Measurements from ENCODE around the gene DMTF1. TPM values are rescaled to one million over a fixed set of nuclear protein-coding genes. Genes with fewer than 3 reads are reported as not detected.

The DMTF1 gene
- total RNA-seq, 1 experiment from 2014 or later = 56.3 TPM

DNA sequence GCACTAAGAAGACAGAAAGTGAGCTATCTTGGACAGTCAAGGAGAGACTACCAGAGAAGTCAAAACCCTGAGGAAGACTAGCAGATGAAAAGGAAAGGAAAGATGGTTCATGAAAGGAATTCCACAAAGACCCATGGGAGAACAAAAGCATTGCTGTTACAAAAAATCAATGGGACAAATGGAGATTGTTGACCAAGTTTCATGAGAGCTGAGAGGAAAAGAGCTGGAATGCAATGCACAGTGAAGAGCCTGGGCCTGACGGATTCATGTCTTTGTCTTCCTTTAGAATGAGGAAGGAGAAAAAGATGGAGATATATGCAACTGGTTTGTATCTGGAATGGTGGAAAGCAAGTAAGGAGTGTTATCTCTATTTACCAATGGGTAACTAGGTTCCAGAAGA, 50.0 kb downstream of the DMTF1 start:
- BruUV-seq (replicated peaks) = no TSS peak
- Histone ChIP-seq H3K27ac (ENCODE audit: low read depth, low read length) (no peak overlapping the region), H3K36me3 (ENCODE audit: control insufficient read depth in 1 of 2, insufficient read depth in 2 of 2, low read length in 2 of 2) (peaks cover 12 to 17% of the 10 kb centered on the region in 2 experiments; a peak in 3 of 4 replicates), H3K4me1 (ENCODE audit: control insufficient read depth in 1 of 2, insufficient read depth in 2 of 2, low read length in 2 of 2) (no peaks in the 10 kb centered on the region), H3K9ac (ENCODE audit: low read length) (no peak overlapping the region), H3K4me2 (ENCODE audit: low read length) (no peak overlapping the region), H3K27me3 (ENCODE audit: insufficient read depth, low read length) (no peaks in the 10 kb centered on the region), H3K9me3 (ENCODE audit: control insufficient read depth in 1 of 2, insufficient read depth in 1 of 2, low read depth in 1 of 2, low read length in 2 of 2) (peaks cover 13 to 15% of the 10 kb centered on the region in 2 experiments; a peak in 3 of 4 replicates), H3K9me2 (ENCODE audit: insufficient read depth) (no peaks in the 10 kb centered on the region), H2AFZ (ENCODE audit: low read depth, low read length, poor library complexity, severe bottlenecking) (no peak overlapping the region), H3K4me3 (replicated peaks in 1 of 2; ENCODE audit: low read depth in 1 of 2, low read length in 2 of 2) (no peak overlapping the region), H4K20me1 (ENCODE audit: insufficient read depth) (no peaks in the 10 kb centered on the region), H3K79me2 (ENCODE audit: insufficient read depth, low read length) (peaks cover 85% of the 10 kb centered on the region)
- intact Hi-C loops (cut with micrococcal nuclease) = no loop called here
- ChIA-PET CTCF (no interaction called here), RAD21 (ENCODE audit: low non-redundant PET in 1 of 2, low total read pairs in 2 of 2, uncharacterized antibody in 2 of 2, unreplicated experiment in 2 of 2) (no interaction called here), POLR2A (no interaction called here)
- TF ChIP-seq CBX3 (IDR thresholded peaks at IDR 0.05; ENCODE audit: low read depth) (no peak), ELF1 (IDR thresholded peaks at IDR 0.05; ENCODE audit: borderline replicate concordance, low read depth) (no peak), POLR2A (IDR thresholded peaks at IDR 0.05; ENCODE audit: borderline replicate concordance, extremely low read depth, insufficient read depth, insufficient read length) (no peak), CEBPB (IDR thresholded peaks at IDR 0.05; ENCODE audit: low read depth) (no peak), SRF (IDR thresholded peaks at IDR 0.05; ENCODE audit: low read depth) (no peak), YY1 (IDR thresholded peaks at IDR 0.05; ENCODE audit: extremely low read depth, insufficient replicate concordance, low read depth, low read length) (no peak), JUND (IDR thresholded peaks at IDR 0.05) (no peak), EZH2 (IDR thresholded peaks at IDR 0.05) (no peak), ZNF274 (IDR thresholded peaks at IDR 0.05; ENCODE audit: low read depth, low read length) (no peak), ZFX (IDR thresholded peaks at IDR 0.05) (no peak), RAD21 (IDR thresholded peaks at IDR 0.05; ENCODE audit: low read depth) (no peak)
- TF ChIP-seq, protein P1, sequence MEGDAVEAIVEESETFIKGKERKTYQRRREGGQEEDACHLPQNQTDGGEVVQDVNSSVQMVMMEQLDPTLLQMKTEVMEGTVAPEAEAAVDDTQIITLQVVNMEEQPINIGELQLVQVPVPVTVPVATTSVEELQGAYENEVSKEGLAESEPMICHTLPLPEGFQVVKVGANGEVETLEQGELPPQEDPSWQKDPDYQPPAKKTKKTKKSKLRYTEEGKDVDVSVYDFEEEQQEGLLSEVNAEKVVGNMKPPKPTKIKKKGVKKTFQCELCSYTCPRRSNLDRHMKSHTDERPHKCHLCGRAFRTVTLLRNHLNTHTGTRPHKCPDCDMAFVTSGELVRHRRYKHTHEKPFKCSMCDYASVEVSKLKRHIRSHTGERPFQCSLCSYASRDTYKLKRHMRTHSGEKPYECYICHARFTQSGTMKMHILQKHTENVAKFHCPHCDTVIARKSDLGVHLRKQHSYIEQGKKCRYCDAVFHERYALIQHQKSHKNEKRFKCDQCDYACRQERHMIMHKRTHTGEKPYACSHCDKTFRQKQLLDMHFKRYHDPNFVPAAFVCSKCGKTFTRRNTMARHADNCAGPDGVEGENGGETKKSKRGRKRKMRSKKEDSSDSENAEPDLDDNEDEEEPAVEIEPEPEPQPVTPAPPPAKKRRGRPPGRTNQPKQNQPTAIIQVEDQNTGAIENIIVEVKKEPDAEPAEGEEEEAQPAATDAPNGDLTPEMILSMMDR (IDR thresholded peaks at IDR 0.05 in 2 of 3, conservative IDR thresholded peaks at IDR 0.05 in 1 of 3; ENCODE audit: borderline replicate concordance in 1 of 3, insufficient read depth in 1 of 3, low read depth in 2 of 3, low read length in 2 of 3) = no peak
- TF ChIP-seq, protein P2, sequence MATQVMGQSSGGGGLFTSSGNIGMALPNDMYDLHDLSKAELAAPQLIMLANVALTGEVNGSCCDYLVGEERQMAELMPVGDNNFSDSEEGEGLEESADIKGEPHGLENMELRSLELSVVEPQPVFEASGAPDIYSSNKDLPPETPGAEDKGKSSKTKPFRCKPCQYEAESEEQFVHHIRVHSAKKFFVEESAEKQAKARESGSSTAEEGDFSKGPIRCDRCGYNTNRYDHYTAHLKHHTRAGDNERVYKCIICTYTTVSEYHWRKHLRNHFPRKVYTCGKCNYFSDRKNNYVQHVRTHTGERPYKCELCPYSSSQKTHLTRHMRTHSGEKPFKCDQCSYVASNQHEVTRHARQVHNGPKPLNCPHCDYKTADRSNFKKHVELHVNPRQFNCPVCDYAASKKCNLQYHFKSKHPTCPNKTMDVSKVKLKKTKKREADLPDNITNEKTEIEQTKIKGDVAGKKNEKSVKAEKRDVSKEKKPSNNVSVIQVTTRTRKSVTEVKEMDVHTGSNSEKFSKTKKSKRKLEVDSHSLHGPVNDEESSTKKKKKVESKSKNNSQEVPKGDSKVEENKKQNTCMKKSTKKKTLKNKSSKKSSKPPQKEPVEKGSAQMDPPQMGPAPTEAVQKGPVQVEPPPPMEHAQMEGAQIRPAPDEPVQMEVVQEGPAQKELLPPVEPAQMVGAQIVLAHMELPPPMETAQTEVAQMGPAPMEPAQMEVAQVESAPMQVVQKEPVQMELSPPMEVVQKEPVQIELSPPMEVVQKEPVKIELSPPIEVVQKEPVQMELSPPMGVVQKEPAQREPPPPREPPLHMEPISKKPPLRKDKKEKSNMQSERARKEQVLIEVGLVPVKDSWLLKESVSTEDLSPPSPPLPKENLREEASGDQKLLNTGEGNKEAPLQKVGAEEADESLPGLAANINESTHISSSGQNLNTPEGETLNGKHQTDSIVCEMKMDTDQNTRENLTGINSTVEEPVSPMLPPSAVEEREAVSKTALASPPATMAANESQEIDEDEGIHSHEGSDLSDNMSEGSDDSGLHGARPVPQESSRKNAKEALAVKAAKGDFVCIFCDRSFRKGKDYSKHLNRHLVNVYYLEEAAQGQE (IDR thresholded peaks at IDR 0.05; ENCODE audit: low read depth) = no peak
- TF ChIP-seq, protein P3, sequence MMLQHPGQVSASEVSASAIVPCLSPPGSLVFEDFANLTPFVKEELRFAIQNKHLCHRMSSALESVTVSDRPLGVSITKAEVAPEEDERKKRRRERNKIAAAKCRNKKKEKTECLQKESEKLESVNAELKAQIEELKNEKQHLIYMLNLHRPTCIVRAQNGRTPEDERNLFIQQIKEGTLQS (IDR thresholded peaks at IDR 0.05) = no peak
- DNase-seq (ENCODE audit: low read depth, low spot score) = no peak
- ATAC-seq = no peak
